NCI-H2227 (cell line): ENCODE data around the gene PMM2.
"Not testable (repeated sequence)": the region's sequence is repeated elsewhere in the genome, so short reads cannot be mapped to it uniquely, and the experiment has no call there.

Source experiments
- DNase-seq: peaks from one replicate; lab custom pipeline; 2025; ENCODE audit not compliant: unreplicated experiment; lab: John Stamatoyannopoulos, UW

Gene PMM2

GRCh38 chr16:8781797-8782196 lies 15.8 kb upstream of the PMM2 start:
- no peak for DNase-seq

- no peak for DNase-seq
Measured at GRCh38 chr16:8782673-8783072, 15.0 kb upstream of the PMM2 start.

- DNase-seq = no peak
Measured at GRCh38 chr16:8785408-8785807, 12.2 kb upstream of the PMM2 start.

- DNase-seq = not testable (repeated sequence)
Measured at GRCh38 chr16:8786316-8786715, 11.3 kb upstream of the PMM2 start.

- no peak for DNase-seq
Measured at GRCh38 chr16:8788578-8789172, 9.0 kb upstream of the PMM2 start.

- DNase-seq = peak; percentile 28
Measured at GRCh38 chr16:8795091-8795490, 2.5 kb upstream of the PMM2 start.

GRCh38 chr16:8795818-8796217 lies 1.8 kb upstream of the PMM2 start:
- no peak for DNase-seq

GRCh38 chr16:8796469-8797363 lies 923 bp upstream of the PMM2 start:
- DNase-seq = no peak

- no peak for DNase-seq
Measured at GRCh38 chr16:8798174-8798527, 512 bp downstream of the PMM2 start.

- no peak for DNase-seq
Measured at GRCh38 chr16:8798535-8799157, 1.0 kb downstream of the PMM2 start.

- DNase-seq = no peak
Measured at GRCh38 chr16:8801701-8802100, 4.1 kb downstream of the PMM2 start.

- not testable (repeated sequence) for DNase-seq
Measured at GRCh38 chr16:8803733-8804132, 6.1 kb downstream of the PMM2 start.

- no peak for DNase-seq
Measured at GRCh38 chr16:8804313-8804712, 6.7 kb downstream of the PMM2 start.

- no peak for DNase-seq
Measured at GRCh38 chr16:8806272-8806983, 8.8 kb downstream of the PMM2 start.

- no peak for DNase-seq
Measured at GRCh38 chr16:8807189-8807588, 9.6 kb downstream of the PMM2 start.

- no peak for DNase-seq
Measured at GRCh38 chr16:8808009-8808408, 10.4 kb downstream of the PMM2 start.

GRCh38 chr16:8808613-8809353 lies 11.1 kb downstream of the PMM2 start:
- DNase-seq = no peak

GRCh38 chr16:8812162-8812843 lies 14.7 kb downstream of the PMM2 start:
- DNase-seq = no peak

- no peak for DNase-seq
Measured at GRCh38 chr16:8814095-8814806, 16.6 kb downstream of the PMM2 start.
